ENCODE measurements around the gene HIC1.

HIC1 gene

GRCh38 chr17:2060681-2061440 lies 6.0 kb downstream of the HIC1 start:
- DNase-seq = no peak

GRCh38 chr17:2061441-2061958 lies 6.6 kb downstream of the HIC1 start:
- no peak for DNase-seq

- no peak for DNase-seq
Observed at GRCh38 chr17:2062571-2063183, 7.8 kb downstream of the HIC1 start.

- DNase-seq = no peak
Observed at GRCh38 chr17:2063261-2064146, 8.6 kb downstream of the HIC1 start.

- no peak for DNase-seq
Observed at GRCh38 chr17:2064147-2064489, 9.2 kb downstream of the HIC1 start.

- no peak for DNase-seq
Observed at GRCh38 chr17:2064520-2064971, 9.6 kb downstream of the HIC1 start.

GRCh38 chr17:2064980-2065785 lies 10.3 kb downstream of the HIC1 start:
- peak; percentile 86 for DNase-seq

- no peak for DNase-seq
Observed at GRCh38 chr17:2065949-2066400, 11.1 kb downstream of the HIC1 start.

GRCh38 chr17:2067048-2067561 lies 12.2 kb downstream of the HIC1 start:
- DNase-seq = no peak

GRCh38 chr17:2067608-2068024 lies 12.7 kb downstream of the HIC1 start:
- DNase-seq = no peak

- DNase-seq = no peak
Observed at GRCh38 chr17:2068031-2068518, 13.2 kb downstream of the HIC1 start.

- no peak for DNase-seq
Observed at GRCh38 chr17:2068519-2069051, 13.7 kb downstream of the HIC1 start.

- DNase-seq = peak; percentile 81
Observed at GRCh38 chr17:2070241-2071023, 15.5 kb downstream of the HIC1 start.

GRCh38 chr17:2071024-2071385 lies 16.1 kb downstream of the HIC1 start:
- DNase-seq = no peak

- DNase-seq = no peak
Observed at GRCh38 chr17:2071455-2072281, 16.8 kb downstream of the HIC1 start.

- no peak for DNase-seq
Observed at GRCh38 chr17:2074919-2075318, 20.0 kb downstream of the HIC1 start.

- no peak for DNase-seq
Observed at GRCh38 chr17:2075336-2076086, 20.6 kb downstream of the HIC1 start.

- DNase-seq = no peak
Observed at GRCh38 chr17:2076087-2076984, 21.4 kb downstream of the HIC1 start.

All from activated CD8-positive, alpha-beta memory T cell treated with anti-CD3 and anti-CD28 coated beads for 24 hours (primary cell).